Renal cortical epithelial cell (primary cell): ENCODE data around the gene AGAP1. TPM values are rescaled to one million over a fixed set of nuclear protein-coding genes. Genes with fewer than 3 reads are reported as not detected.
A peak's percentile ranks its signal among the peaks of the same experiment; 100 is the strongest.

Experiments used
- DNase-seq: peaks from one replicate; pipeline ENCODE4 v3.0.0-alpha.2; 2011; ENCODE audit warnings: low read depth
- total RNA-seq: library from RNA; depleted of rRNA; stranded (reverse); fragments of >200 nt; gene quantifications from 2 replicates; pipeline ENCODE4 v1.2.3, GENCODE V29; 2014

The AGAP1 gene
- total RNA-seq, 1 donor from 2014 or later: 17.6 TPM

DNA sequence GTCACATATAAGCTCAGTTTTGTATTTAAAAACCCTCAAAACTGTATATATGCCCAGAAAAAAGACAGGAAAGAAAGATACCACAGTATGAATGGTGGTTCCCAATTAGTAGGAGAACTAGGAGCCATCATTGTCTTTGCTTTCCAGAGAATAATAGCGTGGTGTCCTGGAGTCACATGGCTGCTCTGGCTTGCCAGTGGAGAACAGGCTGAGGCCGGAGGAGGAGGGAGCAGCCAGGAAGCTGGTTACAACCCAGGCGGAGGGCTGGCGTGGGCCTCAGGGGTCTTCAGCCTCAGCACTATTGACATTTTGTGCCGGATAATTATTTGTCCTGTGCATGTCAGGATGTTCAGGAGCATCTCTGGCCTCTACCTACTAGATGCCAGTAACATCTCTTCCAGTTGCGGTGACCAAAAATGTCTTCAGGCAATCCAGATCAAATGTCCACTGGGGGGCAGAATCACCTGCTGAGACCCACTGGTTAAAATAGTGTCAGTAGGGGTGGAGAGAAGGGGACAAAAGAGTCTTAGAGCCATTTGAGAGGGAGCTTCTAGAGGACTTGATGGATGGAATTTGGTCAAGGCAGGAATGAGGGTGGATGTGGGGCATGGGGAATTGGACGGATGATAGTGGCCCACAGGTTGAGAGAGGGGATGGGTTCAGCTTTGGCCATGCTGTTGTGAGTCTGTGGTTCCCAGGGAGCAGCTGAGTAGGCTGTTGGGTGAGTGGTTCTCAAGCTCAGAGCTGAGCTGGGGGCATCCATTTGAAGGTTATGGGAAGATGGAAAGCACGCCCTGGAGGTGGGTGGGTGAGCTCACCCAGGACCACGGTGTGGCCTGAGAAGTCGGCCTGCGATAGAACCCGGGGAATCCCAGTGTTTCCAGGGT, 144.9 kb downstream of the AGAP1 start:
- no peak for DNase-seq

DNA sequence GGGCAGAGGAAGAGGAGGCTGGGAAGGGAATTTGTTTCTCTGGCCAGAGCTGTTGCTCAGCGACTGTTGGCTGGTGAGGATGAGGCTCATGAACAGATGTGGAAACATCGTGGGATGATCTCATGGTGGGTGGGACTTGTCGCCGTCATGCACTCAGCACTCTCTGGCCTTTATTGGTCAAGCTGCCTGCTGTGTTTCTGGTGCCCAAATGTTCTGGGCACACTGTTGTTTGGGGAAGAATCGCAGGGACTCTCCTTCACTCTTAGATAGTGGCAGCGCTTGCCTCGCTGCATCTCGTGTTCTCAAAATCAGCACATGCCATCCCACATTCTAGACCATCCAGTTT, 145.6 kb downstream of the AGAP1 start:
- peak; percentile 60 for DNase-seq

DNA sequence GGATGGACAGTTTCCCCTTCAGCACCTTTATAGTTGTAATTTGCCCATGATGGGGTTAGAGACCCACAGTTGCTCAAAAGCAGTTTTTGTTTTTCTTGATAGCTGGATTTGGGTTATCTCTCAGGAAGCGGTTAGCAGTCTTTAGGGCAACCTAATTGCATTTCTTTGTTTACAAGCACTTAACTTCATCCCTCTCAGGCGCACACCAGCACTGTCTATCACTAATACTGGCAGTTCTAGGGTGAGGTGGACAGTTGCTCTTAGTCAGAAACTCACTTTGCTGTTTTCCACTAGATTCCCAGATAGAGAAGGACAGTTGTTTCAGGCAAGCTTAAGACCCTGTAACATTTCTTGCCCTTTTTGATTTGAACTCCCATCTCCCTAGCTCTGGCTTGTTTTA, 146.0 kb downstream of the AGAP1 start:
- no peak for DNase-seq

GRCh38 chr2:235640377-235640776, 146.5 kb downstream of the AGAP1 start:
- DNase-seq: no peak

GRCh38 chr2:235640926-235641723, 147.3 kb downstream of the AGAP1 start:
- DNase-seq: no peak

- no peak for DNase-seq
These were observed 148.1 kb downstream of the AGAP1 start for GRCh38 chr2:235641956-235642355.

DNA sequence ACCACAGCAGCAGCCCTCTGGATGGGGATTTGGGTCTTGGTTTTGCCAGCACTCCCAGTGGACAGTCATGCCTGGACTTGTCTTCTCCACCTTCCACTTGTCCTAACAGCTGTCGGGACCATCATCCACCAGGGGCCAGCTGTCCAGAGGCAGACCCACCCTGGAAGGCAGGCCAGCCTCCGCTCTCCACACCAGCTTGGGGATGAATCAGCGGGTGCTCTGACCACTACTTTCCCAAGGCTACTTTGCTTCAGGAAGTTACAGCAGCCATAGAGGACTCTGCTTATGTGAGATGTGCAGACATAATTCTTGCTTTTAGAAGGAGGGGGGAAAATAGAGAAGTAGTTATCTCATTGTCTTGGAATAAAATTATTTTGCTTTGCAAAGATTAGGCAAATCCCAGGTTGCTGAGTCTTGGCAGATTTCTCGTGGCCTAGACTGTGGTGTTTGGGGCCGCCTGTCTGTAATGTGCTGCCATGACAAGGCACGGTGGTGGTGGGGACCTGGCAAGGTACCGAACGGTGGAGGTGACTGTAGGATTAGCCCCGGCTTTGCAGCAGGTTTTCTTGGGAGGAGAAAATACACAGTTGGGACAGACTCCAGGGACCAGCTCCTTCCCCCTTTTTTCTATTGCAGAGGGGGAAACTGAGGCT, 148.7 kb downstream of the AGAP1 start:
- DNase-seq: no peak

DNA sequence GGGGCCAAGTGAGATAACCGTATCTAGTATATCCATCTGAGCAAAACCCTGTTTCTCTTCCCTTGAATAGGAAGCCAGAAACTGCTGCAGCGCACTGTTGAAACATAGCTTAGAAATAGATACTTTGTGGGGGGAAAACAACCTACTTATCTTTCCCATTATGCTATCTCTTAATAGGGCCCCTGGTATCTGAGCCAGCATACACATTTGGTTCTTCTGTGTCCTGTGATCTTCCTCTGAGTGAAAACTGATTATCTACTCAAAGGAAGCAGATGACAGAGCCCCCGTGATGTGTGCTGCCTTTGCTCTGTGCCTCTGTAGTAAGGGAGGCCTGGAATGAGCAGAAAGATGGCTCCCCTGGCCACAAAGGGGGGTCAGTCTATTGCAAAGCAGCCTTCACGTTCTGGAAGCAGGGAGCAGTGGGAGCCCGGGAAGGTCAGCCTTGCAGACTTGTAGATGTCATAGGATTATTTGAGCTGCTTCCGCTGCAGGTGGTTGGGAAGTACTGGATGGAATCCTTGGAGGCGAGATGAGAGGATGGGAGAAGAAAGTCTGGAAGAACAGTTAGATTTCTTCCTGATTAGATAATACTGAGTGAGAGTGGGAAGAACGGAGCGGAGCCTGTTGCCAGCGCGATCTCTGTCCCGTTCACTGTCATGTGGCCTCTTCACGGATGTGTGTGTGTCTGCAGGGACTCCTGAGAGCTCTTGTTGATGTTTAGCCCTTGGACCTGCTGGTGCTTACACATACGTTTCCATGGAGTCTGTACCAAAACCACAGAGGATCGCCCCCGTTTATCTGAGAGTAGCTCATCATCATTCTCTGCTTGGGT, 150.1 kb downstream of the AGAP1 start:
- DNase-seq: no peak

- DNase-seq: no peak
These were observed 153.4 kb downstream of the AGAP1 start for GRCh38 chr2:235647264-235647663.

GRCh38 chr2:235647877-235648276, 154.0 kb downstream of the AGAP1 start:
- no peak for DNase-seq

- DNase-seq: no peak
These were observed 155.6 kb downstream of the AGAP1 start for GRCh38 chr2:235649418-235649817.

- no peak for DNase-seq
These were observed 157.8 kb downstream of the AGAP1 start for GRCh38 chr2:235651643-235652042.

DNA sequence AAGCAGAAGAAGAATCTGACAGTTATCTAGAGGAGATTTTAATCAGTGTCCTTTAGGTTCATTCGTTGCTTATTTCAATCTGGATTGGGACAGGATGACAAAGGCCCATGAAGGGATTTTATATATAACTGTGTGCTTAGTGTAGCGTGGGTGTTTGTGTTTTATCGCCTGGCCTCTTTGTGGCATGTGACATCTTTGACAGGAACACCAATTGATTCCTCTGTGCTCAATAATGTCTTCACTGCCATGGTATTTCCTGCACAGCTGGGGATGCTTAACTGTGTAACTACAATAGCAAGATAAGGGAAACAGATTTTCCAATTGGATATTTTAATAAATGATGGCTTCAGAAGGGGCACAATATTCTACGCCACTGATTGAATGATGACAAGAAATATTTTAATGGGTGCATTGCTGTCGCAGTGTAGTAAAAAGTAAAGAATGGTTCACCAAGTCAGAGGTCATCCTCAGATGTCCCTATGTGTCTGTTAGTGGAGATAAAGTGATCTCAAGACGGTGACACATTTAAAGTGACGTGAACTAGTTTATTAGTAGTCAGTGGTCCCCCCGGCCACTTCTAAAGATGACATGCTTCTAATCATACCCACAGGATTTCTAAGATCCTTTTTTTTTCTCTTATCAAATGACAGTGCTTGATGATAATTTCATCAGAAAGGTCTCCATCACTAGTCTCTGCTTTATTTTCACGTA, 160.4 kb downstream of the AGAP1 start:
- DNase-seq: no peak

DNA sequence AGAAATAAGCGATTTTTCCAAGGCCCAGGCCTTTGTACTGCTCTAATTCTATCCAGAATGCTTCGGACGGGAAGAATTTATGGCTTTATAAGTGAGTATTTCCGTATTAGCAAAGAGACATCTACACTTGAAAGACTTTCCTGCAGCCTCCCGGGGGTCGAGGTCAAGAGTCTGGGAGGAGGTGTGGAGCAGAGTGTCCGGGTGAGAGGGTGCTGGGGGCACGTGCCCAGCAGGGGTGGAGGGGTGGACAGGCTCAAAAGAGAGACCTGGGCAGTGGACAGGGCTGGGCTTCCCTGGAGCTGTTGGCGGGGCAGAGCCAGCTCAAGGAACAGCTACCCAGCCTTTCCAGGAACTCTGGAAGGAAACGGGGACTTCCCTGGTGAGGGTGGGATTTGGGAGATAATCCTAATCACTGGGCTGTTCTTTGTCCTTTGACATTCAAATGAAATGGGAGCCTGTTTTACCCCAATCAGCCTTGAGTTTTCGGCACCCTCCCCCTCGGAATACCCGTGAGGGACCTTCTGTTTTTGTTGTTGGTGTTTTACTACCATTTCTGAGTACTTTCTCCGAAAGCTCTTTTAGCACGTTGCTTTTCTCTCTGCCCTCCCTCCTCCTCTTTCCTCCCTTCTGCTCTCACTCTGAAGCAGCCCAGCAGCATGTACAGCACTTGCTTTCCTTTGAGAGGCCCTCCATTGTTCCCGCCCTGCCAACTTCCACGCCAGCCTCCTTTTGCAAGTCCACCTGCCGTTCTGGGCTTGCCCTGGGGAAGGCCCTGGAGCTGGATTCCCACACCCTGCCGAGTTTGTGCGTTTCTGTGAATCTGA, 164.7 kb downstream of the AGAP1 start:
- no peak for DNase-seq

DNA sequence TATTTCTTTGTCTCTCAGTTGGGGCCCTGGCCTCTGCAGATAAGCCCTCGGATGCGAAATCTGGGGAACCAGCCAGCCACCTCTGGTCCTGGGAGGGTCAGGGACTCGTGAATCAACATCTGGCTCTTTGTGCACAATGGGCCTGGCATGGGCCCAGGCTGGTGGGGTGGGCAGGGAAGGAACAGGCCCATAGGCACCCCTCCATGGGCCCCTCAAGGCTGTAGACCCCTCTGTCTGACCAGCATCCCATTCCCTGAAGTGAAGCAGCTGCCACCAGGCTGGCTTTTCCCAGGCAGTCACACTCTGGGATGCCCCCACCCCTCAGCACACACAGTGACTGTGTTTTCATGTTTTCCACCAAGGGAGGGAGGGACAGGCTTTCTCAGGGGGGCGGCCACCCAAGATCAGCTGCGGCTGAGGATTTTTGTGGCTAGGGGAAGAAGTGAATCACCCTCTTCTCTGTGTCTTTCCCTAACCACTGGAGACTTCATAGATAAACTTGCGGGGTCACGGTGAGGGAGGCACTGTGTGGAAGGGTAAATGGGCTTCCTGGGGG, 166.0 kb downstream of the AGAP1 start:
- peak; percentile 81 for DNase-seq

DNA sequence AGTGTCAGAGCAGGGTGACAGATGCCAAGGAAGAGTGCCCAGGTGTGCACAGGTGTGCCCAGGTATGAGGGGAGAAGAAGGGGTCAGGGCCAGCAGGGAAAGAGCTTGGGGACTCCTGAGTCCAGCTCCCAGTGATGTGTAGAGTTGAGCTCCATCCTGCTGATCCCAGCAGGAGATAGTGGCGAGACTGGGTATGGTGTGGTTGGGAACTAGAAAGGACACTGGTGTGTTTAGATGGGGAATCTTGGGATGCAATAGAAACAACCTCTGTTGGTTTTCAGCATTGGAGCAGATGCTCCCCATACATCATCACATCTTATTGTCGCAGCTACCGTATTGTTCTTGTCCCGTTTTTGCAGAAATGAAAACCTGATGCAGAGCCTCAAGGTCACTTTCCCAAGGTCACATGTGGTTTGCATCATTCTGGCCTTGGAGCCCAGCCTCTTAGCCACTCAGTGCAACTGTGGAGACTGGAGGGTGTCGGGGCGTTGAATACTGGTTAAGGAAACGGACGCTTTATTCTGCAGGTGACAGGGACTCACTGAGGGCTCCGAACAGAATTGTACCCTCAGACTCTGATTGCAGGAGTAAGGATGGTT, 166.7 kb downstream of the AGAP1 start:
- DNase-seq: no peak

- no peak for DNase-seq
These were observed 167.5 kb downstream of the AGAP1 start for GRCh38 chr2:235661167-235661937.

DNA sequence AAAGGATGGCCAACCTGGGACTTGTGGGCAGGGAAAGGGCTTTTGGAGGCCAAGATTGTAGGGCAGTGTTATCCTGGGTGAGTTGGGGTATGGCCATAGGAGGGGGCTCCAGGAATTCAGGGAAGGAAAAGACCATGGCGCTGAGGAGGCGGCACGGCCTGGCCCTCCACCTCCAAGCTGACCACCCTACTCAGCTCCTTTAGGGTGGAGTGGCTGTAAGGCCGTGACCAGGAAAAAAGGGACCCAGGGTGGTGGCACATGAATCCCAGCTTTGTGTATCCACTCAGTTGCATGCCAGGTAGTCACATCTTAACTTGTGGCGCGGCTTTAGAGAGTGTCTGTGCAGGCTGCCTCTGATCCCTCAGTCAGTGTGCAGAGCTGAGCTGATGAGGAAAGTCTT, 168.1 kb downstream of the AGAP1 start:
- no peak for DNase-seq

- no peak for DNase-seq
These were observed 170.0 kb downstream of the AGAP1 start for GRCh38 chr2:235663875-235664274.
